Renal cortex interstitium (tissue), 11 donors: ENCODE data around the gene PIKFYVE. TPM values are rescaled to one million over a fixed set of nuclear protein-coding genes. Genes with fewer than 3 reads are reported as not detected.

Experiments
- DNase-seq, 11 donors: peaks; one replicate each; pipeline ENCODE4 v3.0.0-alpha.2; 2013; ENCODE audit warnings: low read depth in 9 of 11, low spot score in 4 of 11; ENCODE audit errors: extremely low read depth in 1 of 11
- polyA plus RNA-seq, 3 donors: library from polyadenylated mRNA; unstranded; fragments of 120-200 nt; gene quantifications; one replicate each; pipeline ENCODE4 v1.2.1, GENCODE V29; 2013; ENCODE audit not compliant: insufficient read length in 3 of 3

PIKFYVE gene
- polyA plus RNA-seq, 3 donors, result 24.1 to 28.1 (median 27.4) TPM

GRCh38 chr2:208280933-208281332 is 14.9 kb downstream of the PIKFYVE start:
- no peak for DNase-seq

DNA sequence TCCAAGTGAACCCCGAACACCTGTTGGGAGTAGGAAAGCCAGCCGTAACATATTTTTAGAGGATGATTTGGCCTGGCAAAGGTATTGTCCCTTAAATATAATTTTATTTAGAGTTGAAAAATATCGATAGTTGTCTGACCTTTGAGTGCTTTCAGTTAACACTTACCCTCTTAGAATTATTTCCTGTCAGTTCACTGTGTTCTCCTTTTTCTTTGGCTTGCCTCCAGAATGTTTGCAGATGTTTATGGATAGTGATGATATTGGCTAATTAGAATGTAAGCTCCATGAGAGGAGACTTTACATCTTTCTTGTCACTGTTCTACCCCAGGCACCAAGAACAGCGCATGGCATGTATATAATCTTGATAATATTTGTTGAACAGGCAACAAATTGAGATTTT is 19.8 kb downstream of the PIKFYVE start:
- no peak for DNase-seq

GRCh38 chr2:208294482-208295024 is 28.5 kb downstream of the PIKFYVE start:
- no peak for DNase-seq

GRCh38 chr2:208295834-208296233 is 29.8 kb downstream of the PIKFYVE start:
- no peak for DNase-seq

- no peak for DNase-seq
Observed at GRCh38 chr2:208296610-208297009, 30.6 kb downstream of the PIKFYVE start.

DNA sequence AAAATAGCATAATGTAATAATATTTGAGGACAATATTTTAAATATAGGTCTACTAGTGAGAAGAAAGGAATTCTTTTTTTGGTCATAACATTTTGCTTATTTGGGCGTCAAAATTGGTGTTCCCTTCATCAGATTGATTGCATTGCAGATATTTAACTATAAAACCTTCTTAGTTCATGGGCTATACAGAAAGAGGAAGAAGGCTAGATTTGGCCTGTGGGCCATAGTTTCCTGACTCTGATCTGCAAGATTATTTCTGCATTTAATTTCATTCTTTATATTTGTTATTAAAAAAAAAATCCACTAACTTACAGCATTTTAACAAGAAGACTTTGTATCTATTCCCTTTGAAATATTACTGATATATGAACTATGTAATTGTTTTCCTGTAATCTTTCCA is 31.9 kb downstream of the PIKFYVE start:
- no peak for DNase-seq

DNA sequence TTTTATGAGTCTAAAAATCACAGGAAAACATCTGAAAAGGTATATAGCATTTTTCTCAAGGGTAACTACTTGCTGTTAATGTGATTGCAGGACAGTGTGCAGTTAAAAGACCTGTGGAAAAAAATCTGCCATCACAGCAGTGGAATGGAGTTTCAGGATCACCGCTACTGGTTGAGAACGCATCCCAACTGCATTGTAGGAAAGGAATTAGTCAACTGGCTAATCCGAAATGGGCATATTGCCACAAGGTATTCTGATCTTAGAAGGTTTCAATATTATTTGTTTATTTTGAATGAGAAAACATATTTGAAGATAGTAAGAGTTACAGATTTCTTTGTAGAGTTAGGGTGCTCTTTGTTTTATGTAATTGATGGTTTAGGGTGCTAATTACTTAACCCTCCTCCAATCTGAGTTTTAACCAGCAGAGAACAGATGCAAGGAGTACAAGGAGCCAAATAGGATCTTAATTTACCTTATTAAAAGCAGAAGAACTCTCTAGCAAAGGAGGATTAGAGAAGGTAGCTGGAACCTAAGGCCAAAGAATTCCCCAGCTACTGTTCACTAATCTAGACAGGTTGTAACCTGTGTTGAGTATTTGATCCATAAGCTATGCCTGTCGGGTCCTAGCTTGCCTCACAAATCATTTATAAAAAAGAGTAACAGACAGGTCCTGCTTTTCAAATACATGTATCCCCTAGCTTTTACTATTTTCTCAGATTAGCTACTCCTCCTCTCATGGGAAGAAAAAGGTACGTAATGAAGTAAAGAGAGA is 35.0 kb downstream of the PIKFYVE start:
- no peak for DNase-seq

- DNase-seq, result no peak
Observed at GRCh38 chr2:208304157-208304556, 38.1 kb downstream of the PIKFYVE start.

GRCh38 chr2:208304695-208305094 is 38.6 kb downstream of the PIKFYVE start:
- no peak for DNase-seq

GRCh38 chr2:208306291-208306690 is 40.2 kb downstream of the PIKFYVE start:
- no peak for DNase-seq

GRCh38 chr2:208311321-208311720 is 45.3 kb downstream of the PIKFYVE start:
- no peak for DNase-seq

- no peak for DNase-seq
Observed at GRCh38 chr2:208311954-208312353, 45.9 kb downstream of the PIKFYVE start.

DNA sequence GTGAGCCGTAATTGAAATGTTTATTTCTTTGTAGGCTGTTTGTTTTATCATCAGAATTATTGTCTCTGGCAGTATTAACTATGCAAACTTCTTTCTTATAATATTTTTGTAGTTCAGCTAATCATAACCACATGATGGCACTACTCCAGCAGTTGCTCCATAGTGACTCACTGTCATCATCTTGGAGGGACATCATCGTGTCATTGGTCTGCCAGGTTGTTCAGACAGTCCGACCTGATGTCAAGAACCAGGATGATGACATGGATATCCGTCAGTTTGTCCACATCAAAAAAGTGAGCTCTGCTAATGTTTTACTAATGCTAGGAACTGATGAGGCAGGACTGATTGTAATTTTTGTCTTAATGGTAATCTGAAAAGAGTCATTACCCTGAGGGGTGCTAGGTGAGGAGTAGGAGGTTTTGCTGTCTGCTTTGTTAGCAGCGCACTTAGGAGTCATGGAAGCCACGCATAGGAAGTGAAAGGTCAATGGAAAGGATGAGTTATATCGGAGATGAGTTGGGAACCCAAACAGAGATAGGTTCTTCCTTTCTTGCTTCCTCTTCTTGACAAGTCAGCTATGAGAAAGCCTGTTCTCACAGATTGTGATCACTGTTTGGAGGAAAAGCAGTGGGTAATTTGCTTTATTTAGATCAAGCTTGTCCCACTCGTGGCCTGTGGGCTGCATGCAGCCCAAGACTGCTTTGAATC is 49.2 kb downstream of the PIKFYVE start:
- DNase-seq, result no peak

- no peak for DNase-seq
Observed at GRCh38 chr2:208318127-208318526, 52.1 kb downstream of the PIKFYVE start.

GRCh38 chr2:208319391-208319790 is 53.3 kb downstream of the PIKFYVE start:
- DNase-seq, result no peak

DNA sequence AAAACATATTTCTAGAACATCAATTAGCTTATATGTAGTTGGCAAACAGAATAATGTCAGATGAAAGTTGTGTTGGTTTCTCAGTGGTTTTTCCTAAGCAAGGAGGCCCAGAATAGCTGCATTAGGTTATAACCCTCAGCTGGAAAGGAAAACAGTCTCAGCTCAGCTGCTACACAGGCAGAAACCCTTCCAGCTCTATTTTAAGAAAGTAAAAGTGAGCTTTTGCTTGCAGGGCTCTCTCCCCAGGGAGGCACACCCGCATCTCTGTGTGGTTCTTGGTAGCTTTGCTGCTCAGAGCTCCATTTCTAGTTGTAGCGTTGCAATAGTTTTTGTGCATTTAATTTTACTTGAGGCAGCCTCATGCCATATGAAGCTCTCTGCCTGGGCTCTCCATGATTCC is 54.6 kb downstream of the PIKFYVE start:
- DNase-seq, result no peak

DNA sequence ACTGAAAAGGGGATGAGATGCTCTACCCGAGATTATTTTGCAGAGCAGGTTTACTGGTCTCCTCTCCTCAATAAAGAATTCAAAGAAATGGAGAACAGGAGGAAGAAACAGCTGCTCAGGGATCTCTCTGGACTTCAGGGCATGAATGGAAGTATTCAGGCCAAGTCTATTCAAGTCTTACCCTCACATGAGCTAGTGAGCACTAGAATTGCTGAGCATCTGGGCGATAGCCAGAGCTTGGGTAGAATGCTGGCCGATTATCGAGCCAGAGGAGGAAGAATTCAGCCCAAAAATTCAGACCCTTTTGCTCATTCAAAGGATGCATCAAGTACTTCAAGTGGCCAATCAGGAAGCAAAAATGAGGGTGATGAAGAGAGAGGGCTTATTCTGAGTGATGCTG is 60.0 kb downstream of the PIKFYVE start:
- no peak for DNase-seq

DNA sequence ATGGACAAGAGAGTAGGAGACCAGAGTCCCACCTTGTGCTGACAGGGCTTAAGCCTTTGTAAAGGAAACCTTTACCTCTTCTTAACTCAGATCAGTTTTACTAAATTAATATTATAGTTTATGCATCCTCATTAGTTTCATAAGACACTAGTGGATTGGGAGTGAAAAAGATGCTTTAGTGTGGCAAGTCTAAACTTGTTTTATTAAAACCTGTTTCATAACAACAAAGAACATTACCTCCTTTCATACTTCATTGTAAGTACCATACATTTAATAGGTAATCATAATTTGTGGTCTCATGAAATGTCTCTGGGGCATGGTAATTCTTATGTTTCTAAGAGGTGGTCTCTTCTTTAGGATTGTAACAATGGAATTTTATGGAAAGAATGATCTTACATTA is 63.4 kb downstream of the PIKFYVE start:
- no peak for DNase-seq

- no peak for DNase-seq
Observed at GRCh38 chr2:208334230-208334629, 68.2 kb downstream of the PIKFYVE start.

DNA sequence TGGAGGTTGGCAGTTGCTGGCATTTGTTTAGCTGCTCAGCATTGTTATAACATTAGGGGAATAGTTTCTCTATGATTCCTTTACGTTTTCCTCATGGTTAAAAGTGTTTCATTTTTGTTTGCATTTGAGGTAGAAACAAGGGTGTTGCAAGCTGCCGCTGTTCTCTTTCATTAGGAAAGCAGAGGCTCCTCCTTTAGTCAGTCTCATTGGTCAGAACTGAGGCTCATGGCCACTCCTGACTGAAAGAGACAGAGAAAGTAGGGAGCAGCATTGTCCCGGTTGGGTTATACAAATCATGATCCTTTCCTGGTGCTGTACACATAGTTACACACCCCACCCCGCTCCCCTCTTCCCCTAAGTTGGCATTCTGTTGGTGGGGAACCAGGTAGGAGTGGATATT is 80.7 kb downstream of the PIKFYVE start:
- DNase-seq, result no peak
